ENCODE measurements around the gene URB1.

Gene URB1

DNA sequence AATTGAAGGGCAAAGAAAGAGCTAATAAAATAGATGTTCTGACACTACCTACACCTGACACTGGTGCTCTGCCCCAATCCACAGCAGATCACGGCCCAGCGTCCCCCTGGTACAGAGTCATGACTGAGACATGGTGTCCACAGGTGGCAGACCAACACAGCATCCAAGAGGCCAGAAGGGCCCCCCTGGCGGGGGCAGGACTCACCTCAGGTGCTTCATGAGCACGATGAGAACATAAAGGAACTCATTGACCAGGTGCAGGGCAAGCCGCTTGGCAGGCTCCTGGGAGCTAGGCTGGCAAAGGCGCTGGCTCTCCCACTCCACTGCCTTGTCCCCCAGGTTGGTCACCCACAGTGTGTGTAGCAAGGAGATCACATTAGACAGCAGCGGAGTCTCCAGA is 73.8 kb downstream of the URB1 start:
- H3K27ac ChIP-seq: no peak overlapping the region
- TF ChIP-seq, protein P1, sequence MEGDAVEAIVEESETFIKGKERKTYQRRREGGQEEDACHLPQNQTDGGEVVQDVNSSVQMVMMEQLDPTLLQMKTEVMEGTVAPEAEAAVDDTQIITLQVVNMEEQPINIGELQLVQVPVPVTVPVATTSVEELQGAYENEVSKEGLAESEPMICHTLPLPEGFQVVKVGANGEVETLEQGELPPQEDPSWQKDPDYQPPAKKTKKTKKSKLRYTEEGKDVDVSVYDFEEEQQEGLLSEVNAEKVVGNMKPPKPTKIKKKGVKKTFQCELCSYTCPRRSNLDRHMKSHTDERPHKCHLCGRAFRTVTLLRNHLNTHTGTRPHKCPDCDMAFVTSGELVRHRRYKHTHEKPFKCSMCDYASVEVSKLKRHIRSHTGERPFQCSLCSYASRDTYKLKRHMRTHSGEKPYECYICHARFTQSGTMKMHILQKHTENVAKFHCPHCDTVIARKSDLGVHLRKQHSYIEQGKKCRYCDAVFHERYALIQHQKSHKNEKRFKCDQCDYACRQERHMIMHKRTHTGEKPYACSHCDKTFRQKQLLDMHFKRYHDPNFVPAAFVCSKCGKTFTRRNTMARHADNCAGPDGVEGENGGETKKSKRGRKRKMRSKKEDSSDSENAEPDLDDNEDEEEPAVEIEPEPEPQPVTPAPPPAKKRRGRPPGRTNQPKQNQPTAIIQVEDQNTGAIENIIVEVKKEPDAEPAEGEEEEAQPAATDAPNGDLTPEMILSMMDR (IDR thresholded peaks at IDR 0.05): no peak
- TF ChIP-seq ZFX (IDR thresholded peaks at IDR 0.05; ENCODE audit: borderline replicate concordance): no peak

DNA sequence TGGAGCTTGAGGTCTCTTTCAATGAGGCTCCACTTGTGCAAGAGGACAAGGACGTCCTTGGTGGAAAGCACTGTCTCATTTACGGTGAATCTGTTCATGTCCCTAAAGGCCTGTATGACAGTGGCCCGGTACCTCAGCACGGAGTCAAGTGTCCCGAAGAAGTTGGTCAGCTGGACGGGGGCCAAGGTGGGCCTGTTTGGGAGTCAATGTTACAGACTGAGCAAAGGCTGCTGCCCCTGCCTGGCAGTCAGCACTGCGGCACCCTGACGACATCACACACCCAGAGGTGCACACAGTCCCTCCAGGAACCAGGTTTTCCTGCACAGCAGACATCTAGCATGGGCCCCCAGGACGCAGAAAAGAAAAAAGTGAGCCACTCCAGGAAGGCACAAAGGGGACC is 75.1 kb downstream of the URB1 start:
- H3K27ac ChIP-seq: no peak overlapping the region
- TF ChIP-seq ZFX (IDR thresholded peaks at IDR 0.05; ENCODE audit: borderline replicate concordance): no peak
- TF ChIP-seq, protein P1 (IDR thresholded peaks at IDR 0.05): no peak

DNA sequence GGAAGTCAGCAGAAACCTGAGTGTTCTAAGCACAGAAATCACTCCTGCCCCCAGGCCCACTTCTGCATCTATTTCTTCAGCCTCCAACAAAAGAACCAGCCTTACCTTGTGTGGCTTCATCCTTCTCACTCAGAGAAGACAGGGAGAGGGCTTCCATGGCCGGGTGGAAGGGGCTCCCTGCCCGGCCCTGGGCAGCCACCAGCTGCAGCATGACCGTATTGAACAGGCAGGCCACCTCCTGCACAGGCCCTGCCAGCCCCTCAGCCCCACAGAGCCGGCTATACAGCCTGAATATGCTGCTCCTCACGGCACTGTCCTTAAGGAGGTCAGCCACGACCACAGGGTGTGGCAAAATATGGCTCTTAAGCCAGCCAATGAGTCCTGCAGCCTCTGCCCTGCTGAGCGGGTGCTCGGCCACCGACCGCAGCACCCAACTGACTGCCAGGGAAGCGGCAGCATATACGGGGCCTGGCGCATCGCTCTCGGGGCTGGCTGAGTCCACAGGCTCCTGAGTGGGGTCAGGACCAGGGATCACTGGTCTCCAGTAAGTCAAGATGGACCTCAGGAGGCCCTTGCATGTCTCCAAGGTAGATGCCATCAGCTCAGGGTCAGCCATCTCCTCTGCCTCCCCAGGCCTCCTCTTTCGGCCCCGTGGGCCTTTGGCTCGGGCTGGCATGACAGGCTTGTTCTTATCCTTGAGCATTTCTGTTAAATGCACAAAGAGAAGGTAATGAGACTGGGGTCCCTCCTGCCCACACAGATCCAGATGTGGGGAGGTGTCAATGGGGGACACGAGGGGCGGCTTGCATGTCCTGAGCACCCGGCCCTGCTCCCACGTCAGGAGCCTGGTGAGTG is 76.2 kb downstream of the URB1 start:
- TF ChIP-seq ZFX (IDR thresholded peaks at IDR 0.05; ENCODE audit: borderline replicate concordance): no peak
- TF ChIP-seq, protein P1 (IDR thresholded peaks at IDR 0.05): no peak

DNA sequence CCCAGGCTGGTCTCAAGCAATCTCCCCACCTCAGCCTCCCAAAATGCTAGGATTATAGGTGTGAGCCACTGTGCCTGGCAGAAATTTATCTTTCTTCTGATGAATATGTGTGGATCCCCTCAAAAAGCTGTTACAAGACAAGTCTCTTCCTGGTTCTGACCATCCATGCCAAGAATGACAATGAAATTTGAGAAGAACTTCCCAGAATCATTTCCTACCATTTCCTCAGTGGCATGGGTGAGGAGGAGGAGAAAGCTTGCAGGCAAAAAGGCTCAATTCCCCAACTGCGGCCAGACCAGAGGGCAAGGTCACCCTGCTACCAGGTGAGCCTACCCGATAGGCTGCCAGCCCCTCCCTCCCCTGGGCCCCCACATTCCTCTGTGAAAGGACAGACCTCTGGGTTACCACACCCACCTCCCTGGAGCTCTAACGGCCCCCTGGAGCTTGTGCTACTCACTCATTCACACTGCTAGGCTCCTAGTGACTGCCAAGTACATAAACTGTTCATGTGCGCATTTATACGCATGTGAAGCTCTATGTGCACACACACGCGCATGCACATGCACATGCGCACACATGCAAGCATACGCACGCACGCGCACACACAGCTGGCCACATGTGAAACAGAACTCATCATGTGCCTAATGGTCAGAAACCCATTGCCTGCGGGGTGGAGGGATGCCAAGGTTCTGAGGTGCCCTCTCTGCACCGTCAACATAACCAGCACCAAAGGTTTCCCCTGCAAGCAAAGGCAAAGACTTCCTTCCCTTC is 77.1 kb downstream of the URB1 start:
- TF ChIP-seq, protein P1 (IDR thresholded peaks at IDR 0.05): no peak
- no peak for TF ChIP-seq ZFX (IDR thresholded peaks at IDR 0.05; ENCODE audit: borderline replicate concordance)
- no peak overlapping the region for H3K27ac ChIP-seq

More for the DNA sequence above, 76.2 kb downstream of the URB1 start:
- no peak overlapping the region for H3K27ac ChIP-seq

DNA sequence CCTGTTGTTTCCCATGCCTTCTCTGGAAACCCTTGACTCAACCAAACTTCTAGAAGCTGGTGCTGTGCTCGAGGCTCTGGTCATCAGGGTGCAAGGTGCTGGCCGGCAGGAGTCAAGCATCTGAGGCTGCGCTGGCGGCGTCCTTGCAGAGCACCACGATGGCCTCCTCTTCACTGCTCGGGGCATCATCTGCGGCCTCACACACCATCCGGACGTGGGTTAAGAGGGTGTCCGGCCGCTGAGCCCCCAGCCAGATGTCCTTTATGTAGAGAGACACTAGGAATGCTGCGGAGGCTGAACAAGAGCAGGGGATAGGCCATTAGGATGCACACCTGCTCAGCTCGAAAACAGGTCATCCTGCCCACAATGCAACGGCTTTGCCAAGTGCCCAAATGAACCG is 78.0 kb downstream of the URB1 start:
- TF ChIP-seq, protein P1 (IDR thresholded peaks at IDR 0.05): no peak
- TF ChIP-seq ZFX (IDR thresholded peaks at IDR 0.05; ENCODE audit: borderline replicate concordance): no peak
- no peak overlapping the region for H3K27ac ChIP-seq

DNA sequence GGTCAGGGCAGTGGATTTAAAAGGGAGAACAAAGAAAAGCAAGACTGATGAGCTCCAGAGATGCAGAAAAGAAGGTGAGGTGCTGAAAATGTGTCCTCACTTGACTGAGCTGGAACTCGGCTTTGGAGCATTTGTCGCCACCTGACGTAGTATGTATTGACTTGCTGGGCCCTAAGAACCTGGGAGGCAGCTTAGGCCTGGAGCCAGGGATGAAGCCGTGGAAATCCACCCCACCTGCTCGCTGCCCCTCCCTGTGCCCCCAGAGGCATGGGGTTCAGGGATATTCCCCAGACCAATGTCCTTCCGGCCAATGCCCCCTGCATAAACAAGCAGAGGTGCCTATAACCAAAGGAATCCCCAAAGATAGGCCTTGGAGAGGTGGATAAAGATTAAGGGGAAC is 79.8 kb downstream of the URB1 start:
- no peak overlapping the region for H3K27ac ChIP-seq
- TF ChIP-seq, protein P1 (IDR thresholded peaks at IDR 0.05): no peak
- no peak for TF ChIP-seq ZFX (IDR thresholded peaks at IDR 0.05; ENCODE audit: borderline replicate concordance)

DNA sequence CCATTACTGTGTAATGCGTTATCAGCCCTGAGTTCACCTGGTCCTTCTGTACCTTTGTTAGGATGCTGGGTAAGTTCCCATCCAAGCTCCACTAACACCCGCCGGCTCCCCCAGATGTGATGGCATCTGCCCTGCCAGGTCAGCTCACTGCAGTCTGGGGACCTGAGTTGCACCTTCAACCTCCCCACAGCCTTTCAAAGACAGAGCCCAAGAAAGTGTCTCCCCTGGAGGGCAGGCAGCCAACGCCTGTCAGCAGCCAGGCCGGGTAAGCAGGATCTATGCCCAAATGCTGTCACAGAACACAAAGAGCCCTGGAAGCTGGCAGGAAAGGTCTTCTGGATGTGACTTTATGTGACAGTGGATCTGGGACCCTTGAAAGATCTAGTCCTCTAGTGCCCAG is 80.5 kb downstream of the URB1 start:
- TF ChIP-seq, protein P1 (IDR thresholded peaks at IDR 0.05): no peak
- TF ChIP-seq ZFX (IDR thresholded peaks at IDR 0.05; ENCODE audit: borderline replicate concordance): no peak
- H3K27ac ChIP-seq: no peak overlapping the region

Measured in 22Rv1 (cell line).